Right cardiac atrium (tissue), 5 donors: ENCODE measurements around the gene GPR132. TPM values are rescaled to one million over a fixed set of nuclear protein-coding genes. Genes with fewer than 3 reads are reported as not detected.
A peak's percentile ranks its signal among the peaks of the same experiment; 100 is the strongest.

Experiments used
- ATAC-seq, 2 donors: fragments of 200-7000 bp; cut with Tn5 transposase; one replicate each; pipeline versions ENCODE4 v1.8.0 to v1.9.1; 2020; ENCODE audit warnings: moderate library complexity in 2 of 2, mild to moderate bottlenecking in 1 of 2
- DNase-seq, 3 donors: peaks; one replicate each; pipeline ENCODE4 v3.0.0-alpha.2; 2020
- H3K27ac ChIP-seq: one replicate; pipeline ENCODE4 v1.5.1; 2013; ENCODE audit warnings: mild to moderate bottlenecking, low read length, control low read depth, moderate library complexity
- H3K27me3 ChIP-seq: one replicate; pipeline ENCODE4 v1.6.1; 2013; ENCODE audit not compliant: control insufficient read depth, insufficient read depth
- H3K4me1 ChIP-seq: one replicate; pipeline ENCODE4 v1.6.1; 2013; ENCODE audit warnings: low read length; ENCODE audit not compliant: control insufficient read depth, insufficient read depth
- H3K4me3 ChIP-seq: one replicate; pipeline ENCODE4 v1.5.1; 2013; ENCODE audit warnings: low read length, control low read depth
- H3K9me3 ChIP-seq: one replicate; pipeline ENCODE4 v1.6.1; 2013; ENCODE audit warnings: low read length; ENCODE audit not compliant: control insufficient read depth
- WGBS: extraction: QIAGEN DNeasy Blood & Tissue Kit; methylation state at CpG from one replicate; pipeline ENCODE4 v1.1.7; 2013; 5-methylcytosine and 5-hydroxymethylcytosine counted together
- intact Hi-C, 4 donors: fragments of 100-400 bp; cut with DNase I; formaldehyde crosslinking; loops; one replicate each; pipeline versions ENCODE4 v1.11.0 to v1.14.0; 2022 to 2023
- polyA plus RNA-seq: library from polyadenylated mRNA; stranded (reverse); fragments of 200-250 nt; gene quantifications from one replicate; pipeline ENCODE4 v1.2.3, GENCODE V29; 2013
- total RNA-seq, 4 donors: library from RNA; stranded (reverse); fragmentation: NEBNext Ultra II Directional; extraction: Animal tissue kit (Norgen Biotek cat#: 25700); gene quantifications; one replicate each; pipeline ENCODE4 v1.2.1, GENCODE V29; 2021
- donor health status: healthy with polysubstance abuse.
- donor health status: DM: no; HTN: yes; CAD: no.
- donor health status: DM: no; HTN: no; CAD: no.
- donor health status: DM: no; HTN: yes; CAD: no; lungs with severe emphysema.
- donor health status: DM: yes; HTN: yes; CAD: no.

Gene GPR132
- total and polyA plus RNA-seq, 5 donors, result 0.32 to 0.80 (median 0.70) TPM

GRCh38 chr14:105050551-105050897, 14.7 kb downstream of the GPR132 start:
- no peak overlapping the region for H3K27ac ChIP-seq
- H3K4me1 ChIP-seq, result no peaks in the 10 kb centered on the region
- no peaks in the 10 kb centered on the region for H3K9me3 ChIP-seq
- no peaks in the 10 kb centered on the region for H3K27me3 ChIP-seq
- WGBS, result 58% methylated on average over 10 of the region's 10 CpGs
- intact Hi-C loops, result no loop called here
- H3K4me3 ChIP-seq, result no peak overlapping the region
- DNase-seq (peak in 1 of 3 donors; percentile 66), ATAC-seq (no peak)

- no peak overlapping the region for H3K27ac ChIP-seq
- intact Hi-C loops, result loop anchor here in 3 of 4 donors (5.0 to 10.0 kb wide), 2 partner anchors 153 to 155 kb away; no protein-coding TSS in a partner anchor
- H3K4me1 ChIP-seq, result no peaks in the 10 kb centered on the region
- no peaks in the 10 kb centered on the region for H3K27me3 ChIP-seq
- ATAC-seq (no peak), DNase-seq (peak in 1 of 3 donors; percentile 31)
- WGBS, result 91% methylated on average over 25 of the region's 25 CpGs
- no peak overlapping the region for H3K4me3 ChIP-seq
- no peaks in the 10 kb centered on the region for H3K9me3 ChIP-seq
Observed at GRCh38 chr14:105049753-105050550, 15.3 kb downstream of the GPR132 start.

- Histone ChIP-seq H3K27ac (no peak overlapping the region), H3K4me1 (no peaks in the 10 kb centered on the region), H3K27me3 (no peaks in the 10 kb centered on the region), H3K9me3 (no peaks in the 10 kb centered on the region), H3K4me3 (no peak overlapping the region)
- DNase-seq (peak in 1 of 3 donors; percentile 55), ATAC-seq (no peak)
- 84% methylated on average over 24 of the region's 24 CpGs for WGBS
- intact Hi-C loops, result loop anchor here in 3 of 4 donors (5.0 to 10.0 kb wide), 2 partner anchors 150 to 153 kb away; no protein-coding TSS in a partner anchor
Observed at GRCh38 chr14:105047283-105048016, 17.8 kb downstream of the GPR132 start.

GRCh38 chr14:105046891-105047282, 18.3 kb downstream of the GPR132 start:
- Histone ChIP-seq H3K27me3 (no peaks in the 10 kb centered on the region), H3K4me1 (no peaks in the 10 kb centered on the region), H3K9me3 (no peaks in the 10 kb centered on the region), H3K4me3 (no peak overlapping the region), H3K27ac (no peak overlapping the region)
- DNase-seq (peak in 1 of 3 donors; percentile 39), ATAC-seq (no peak)
- intact Hi-C loops, result loop anchor here in 3 of 4 donors (1.0 to 10.0 kb wide), 3 partner anchors 72 to 152 kb away; no protein-coding TSS in a partner anchor
- WGBS, result 92% methylated on average over 9 of the region's 9 CpGs

GRCh38 chr14:105045710-105046326, 19.4 kb downstream of the GPR132 start:
- intact Hi-C loops, result loop anchor here (1.0 to 10.0 kb wide), 4 partner anchors 71 to 151 kb away; no protein-coding TSS in a partner anchor
- Histone ChIP-seq H3K4me3 (no peak overlapping the region), H3K9me3 (no peaks in the 10 kb centered on the region), H3K4me1 (no peaks in the 10 kb centered on the region), H3K27me3 (no peaks in the 10 kb centered on the region), H3K27ac (no peak overlapping the region)
- DNase-seq (peak; percentile 89 to 96 (median 96)), ATAC-seq (peak; percentile 88 to 91)
- WGBS, result 6% methylated on average over 42 of the region's 42 CpGs

- Histone ChIP-seq H3K4me3 (no peak overlapping the region), H3K27me3 (no peaks in the 10 kb centered on the region)
Observed at GRCh38 chr14:105043641-105044040, 21.6 kb downstream of the GPR132 start.

GRCh38 chr14:105042813-105043212, 22.4 kb downstream of the GPR132 start:
- intact Hi-C loops, result loop anchor here in 3 of 4 donors (5.0 to 10.0 kb wide), 3 partner anchors 61 to 148 kb away; partner anchors contain the start of gene AHNAK2 (in 1 of the 3)
- DNase-seq (peak in 1 of 3 donors; percentile 28), ATAC-seq (no peak)
- 85% methylated on average over 17 of the region's 17 CpGs for WGBS
- Histone ChIP-seq H3K4me1 (no peaks in the 10 kb centered on the region), H3K27me3 (no peaks in the 10 kb centered on the region), H3K9me3 (no peaks in the 10 kb centered on the region), H3K4me3 (no peak overlapping the region), H3K27ac (no peak overlapping the region)

More at GRCh38 chr14:105043641-105044040, 21.6 kb downstream of the GPR132 start:
- H3K27ac ChIP-seq, result no peak overlapping the region
- ATAC-seq (no peak), DNase-seq (peak in 1 of 3 donors; percentile 10)
- no peaks in the 10 kb centered on the region for H3K4me1 ChIP-seq
- WGBS, result 65% methylated on average over 7 of the region's 7 CpGs
- intact Hi-C loops, result loop anchor here in 3 of 4 donors (2.0 to 10.0 kb wide), 4 partner anchors 61 to 149 kb away; partner anchors contain the start of gene AHNAK2 (in 1 of the 3)
- H3K9me3 ChIP-seq, result no peaks in the 10 kb centered on the region

- WGBS, result 68% methylated on average over 28 of the region's 28 CpGs
- no peak overlapping the region for H3K27ac ChIP-seq
- no peaks in the 10 kb centered on the region for H3K9me3 ChIP-seq
- intact Hi-C loops, result loop anchor here in 3 of 4 donors (5.0 to 10.0 kb wide), 3 partner anchors 60 to 147 kb away; partner anchors contain the start of gene AHNAK2 (in 1 of the 3)
- ATAC-seq (no peak), DNase-seq (peak in 1 of 3 donors; percentile 53)
- H3K27me3 ChIP-seq, result no peaks in the 10 kb centered on the region
- no peaks in the 10 kb centered on the region for H3K4me1 ChIP-seq
- H3K4me3 ChIP-seq, result no peak overlapping the region
Observed at GRCh38 chr14:105041841-105042765, 23.1 kb downstream of the GPR132 start.

GRCh38 chr14:105039458-105040205, 25.6 kb downstream of the GPR132 start:
- Histone ChIP-seq H3K4me1 (no peaks in the 10 kb centered on the region), H3K4me3 (no peak overlapping the region), H3K9me3 (no peaks in the 10 kb centered on the region), H3K27me3 (no peaks in the 10 kb centered on the region), H3K27ac (no peak overlapping the region)
- DNase-seq (peak in 1 of 3 donors; percentile 5), ATAC-seq (no peak)
- intact Hi-C loops, result loop anchor here in 3 of 4 donors (5.0 to 10.0 kb wide), 3 partner anchors 57 to 145 kb away; partner anchors contain the start of gene AHNAK2 (in 1 of the 3)
- 67% methylated on average over 14 of the region's 14 CpGs for WGBS
